K562 (cell line): ENCODE results near the gene JUND. TPM values are rescaled to one million over a fixed set of nuclear protein-coding genes. Genes with fewer than 3 reads are reported as not detected.

ENCODE experiments used
- AFF1 ChIP-seq, 2 experiments: fragments of 450-650 bp; IDR thresholded peaks; 2 replicates each; pipeline ENCODE4 v1.6.1; 2018; ENCODE audit warnings: mild to moderate bottlenecking in 2 of 2, low read depth in 1 of 2; ENCODE audit not compliant: partially characterized antibody in 2 of 2
- AFF4 ChIP-seq: sonication (generic); formaldehyde crosslinking; IDR thresholded peaks from 2 replicates; pipeline ENCODE4 v1.8.0; 2023; ENCODE audit warnings: mild to moderate bottlenecking, missing genetic modification reagents
- BMI1 ChIP-seq: fragments of 150-350 bp; IDR thresholded peaks from 2 replicates; pipeline ENCODE4 v1.6.1; 2014; ENCODE audit warnings: low read length
- C11orf30 ChIP-seq: fragments of 450-650 bp; IDR thresholded peaks from 2 replicates; pipeline ENCODE4 v1.6.1; 2016; ENCODE audit warnings: low read depth, mild to moderate bottlenecking
- EGR1 ChIP-seq: fragments of 450-650 bp; conservative IDR thresholded peaks from 2 replicates; pipeline ENCODE4 v1.6.1; 2017; ENCODE audit warnings: mild to moderate bottlenecking
- GTF2A2 ChIP-seq: IDR thresholded peaks from 2 replicates; pipeline ENCODE4 v1.6.1; 2016; ENCODE audit warnings: mild to moderate bottlenecking, missing genetic modification characterization, missing compliant biosample characterization
- JUN ChIP-seq, 2 experiments: sonication (generic) in 1 of 2; formaldehyde crosslinking in 1 of 2; IDR thresholded peaks; 2 replicates each; pipeline versions ENCODE4 v1.6.1 to v1.8.0; 2012 to 2022; ENCODE audit warnings: borderline replicate concordance in 2 of 2, mild to moderate bottlenecking in 2 of 2, improper control_type of control experiment in 1 of 2, low read depth in 1 of 2, low read length in 1 of 2, missing genetic modification reagents in 1 of 2
- MED1 ChIP-seq: sonication (generic); formaldehyde crosslinking; IDR thresholded peaks from 2 replicates; pipeline ENCODE4 v1.8.1; 2023; ENCODE audit warnings: missing genetic modification reagents, borderline replicate concordance
- MTA2 ChIP-seq: fragments of 450-650 bp; IDR thresholded peaks from 2 replicates; pipeline ENCODE4 v1.6.1; 2016; ENCODE audit warnings: low read depth
- NEUROD1 ChIP-seq: fragments of 150-350 bp; IDR thresholded peaks from 2 replicates; pipeline ENCODE4 v1.6.1; 2014; ENCODE audit warnings: borderline replicate concordance, low read length, low read depth; ENCODE audit not compliant: partially characterized antibody
- NR2C2 ChIP-seq, 2 experiments: fragments of 200-800 bp in 1 of 2; sonication (Bioruptor generic) in 1 of 2; sonication (generic) in 1 of 2; formaldehyde crosslinking in 1 of 2; IDR thresholded peaks; 2 replicates each; pipeline versions ENCODE4 v1.6.1 to v1.8.0; 2016 to 2022; ENCODE audit warnings: mild to moderate bottlenecking in 1 of 2, missing compliant biosample characterization in 1 of 2, missing genetic modification characterization in 1 of 2, missing genetic modification reagents in 1 of 2
- SREBF1 ChIP-seq: fragments of 150-350 bp; IDR thresholded peaks from 2 replicates; pipeline ENCODE4 v1.6.1; 2014; ENCODE audit warnings: antibody characterized with exemption, low read depth, low read length, borderline replicate concordance
- ZNF512 ChIP-seq: IDR thresholded peaks from 2 replicates; pipeline ENCODE4 v1.6.1; 2016; ENCODE audit warnings: missing genetic modification characterization, missing compliant biosample characterization
- ZNF644 ChIP-seq: fragments of 200-800 bp; sonication (Bioruptor generic); IDR thresholded peaks from 2 replicates; pipeline ENCODE4 v1.6.1; 2016; ENCODE audit warnings: low read depth, missing genetic modification characterization, missing compliant biosample characterization
- ZNF780A ChIP-seq: fragments of 250-450 bp; sonication (Bioruptor Pico); IDR thresholded peaks from 2 replicates; pipeline ENCODE4 v1.5.0; 2021; ENCODE audit warnings: mild to moderate bottlenecking
- polyA plus RNA-seq, 8 experiments: library from polyadenylated mRNA; depleted of rRNA in 4 of 8; stranded (reverse) in 5 of 8; unstranded in 3 of 8; fragments of >200 nt; fragmentation: Nextera tagmentation in 2 of 8; fragmentation: Illumina TruSeq in 1 of 8; extraction: Ambion mirVana in 2 of 8; extraction: Trizol in 1 of 8; gene quantifications; 2 replicates each; pipeline versions ENCODE4 v1.2.1 to v1.2.3, GENCODE V29; 2011 to 2014; ENCODE audit warnings: inconsistent platforms in 1 of 8, missing spikeins in 1 of 8
- total RNA-seq, 7 experiments: library from RNA; depleted of rRNA in 6 of 7; stranded (reverse); fragments of >200 nt in 6 of 7; fragmentation: Illumina TruSeq in 2 of 7; extraction: Trizol in 2 of 7; gene quantifications; 2 replicates each; pipeline versions ENCODE4 v1.2.1 to v1.2.3, GENCODE V29; 2011 to 2021; ENCODE audit warnings: low replicate concordance in 1 of 7

JUND gene
- total and polyA plus RNA-seq, 9 of the 15 experiments (the other 6 are each of a cell fraction or from before 2014, with no cell fraction given) = 6.4 to 286 (median 42.3) TPM

GRCh38 chr19:18304458-18305310 lies 23.3 kb upstream of the JUND start (continued):
- TF ChIP-seq ZNF644 = no peak
- TF ChIP-seq NEUROD1 = peak; percentile 73
- 0 out of 2 replicates have a peak, but pooled peaks have one; percentile 3 for TF ChIP-seq ZNF512 (tag)
- TF ChIP-seq MED1 (CRISPR knock-in tag) = no peak
- TF ChIP-seq MTA2 = 0 out of 2 replicates have a peak, but pooled peaks have one; percentile 8
- peak in 1 of 2 experiments; percentile 86 for TF ChIP-seq AFF1 (IDR thresholded peaks at IDR 0.05; ENCODE audit: low read depth in 1 of 2, partially characterized antibody in 2 of 2)
- TF ChIP-seq JUN (IDR thresholded peaks at IDR 0.05; ENCODE audit: borderline replicate concordance, low read depth, low read length) = peak; percentile 80
- TF ChIP-seq JUN (CRISPR knock-in tag; IDR thresholded peaks at IDR 0.05; ENCODE audit: borderline replicate concordance) = no peak
- TF ChIP-seq NR2C2 (CRISPR knock-in tag; IDR thresholded peaks at IDR 0.05) = no peak
- TF ChIP-seq NR2C2 (tag; IDR thresholded peaks at IDR 0.05) = peak; percentile 64
- no peak for TF ChIP-seq ZNF780A (CRISPR knock-in tag)
- TF ChIP-seq EGR1 = peak; percentile 98
- TF ChIP-seq BMI1 = no peak
- TF ChIP-seq SREBF1 = no peak
- TF ChIP-seq GTF2A2 (tag) = no peak
- peak; percentile 29; the same call in 1 of the 2 replicates for TF ChIP-seq C11orf30
- TF ChIP-seq AFF4 = no peak
